GM18498 (cell line): Measurements from ENCODE around the gene OGFOD2.

ENCODE experiments used
- ATAC-seq: cut with Tn5 transposase; IDR thresholded peaks from one replicate; pipeline ENCODE4 v1.9.1; 2021; ENCODE audit warnings: mild to moderate bottlenecking, moderate library complexity; ENCODE audit not compliant: unreplicated experiment

The OGFOD2 gene

GRCh38 chr12:123029550-123029949 lies 54.5 kb downstream of the OGFOD2 start:
- no peak for ATAC-seq
